Calu3 (cell line): Measurements from ENCODE around the gene STX3. TPM values are rescaled to one million over a fixed set of nuclear protein-coding genes. Genes with fewer than 3 reads are reported as not detected.
A peak's percentile ranks its signal among the peaks of the same experiment; 100 is the strongest.

Experiments used
- BruUV-seq: library from RNA; stranded (reverse); fragments of 400-500 nt; replicated peaks from 2 replicates; lab custom pipeline; 2021; lab: Mats Ljungman, UMichigan
- CTCF ChIA-PET: fragments of 300-600 bp; sonication (Branson Sonifier 250); formaldehyde crosslinking; loops from one replicate; lab custom pipeline; 2022; ENCODE audit warnings: antibody characterized with exemption; lab: Charles Lee
- DNase-seq: peaks from one replicate; pipeline ENCODE4 v3.0.0; 2022
- H3K27ac Mint-ChIP-seq: one replicate; pipeline ENCODE4 v1.8.0; 2022; ENCODE audit warnings: mixed read lengths; ENCODE audit not compliant: unreplicated experiment
- H3K27me3 Mint-ChIP-seq: one replicate; pipeline ENCODE4 v1.8.0; 2022; ENCODE audit warnings: mixed read lengths; ENCODE audit not compliant: unreplicated experiment
- H3K36me3 Mint-ChIP-seq: one replicate; pipeline ENCODE4 v1.8.0; 2022; ENCODE audit warnings: mild to moderate bottlenecking, moderate library complexity, mixed read lengths; ENCODE audit not compliant: insufficient read depth, unreplicated experiment
- H3K4me1 Mint-ChIP-seq: one replicate; pipeline ENCODE4 v1.8.0; 2022; ENCODE audit warnings: mild to moderate bottlenecking, low read depth, mixed read lengths; ENCODE audit not compliant: unreplicated experiment
- H3K4me3 Mint-ChIP-seq: one replicate; pipeline ENCODE4 v1.8.0; 2022; ENCODE audit warnings: mild to moderate bottlenecking, low read depth, moderate library complexity, mixed read lengths; ENCODE audit not compliant: unreplicated experiment
- H3K9me3 Mint-ChIP-seq: one replicate; pipeline ENCODE4 v1.8.0; 2022; ENCODE audit warnings: low read depth, mixed read lengths; ENCODE audit not compliant: unreplicated experiment
- CTCF ChIP-seq: fragments of 200-600 bp; IDR thresholded peaks from one replicate; pipeline ENCODE4 v1.8.0; 2022; ENCODE audit warnings: antibody characterized with exemption; ENCODE audit not compliant: unreplicated experiment
- intact Hi-C: fragments of 100-400 bp; cut with micrococcal nuclease; formaldehyde crosslinking; loops from one replicate; pipeline ENCODE4 v1.10.0; 2022; ENCODE audit not compliant: unreplicated experiment
- total RNA-seq: library from RNA; stranded (reverse); gene quantifications from 2 replicates; pipeline ENCODE4 v1.2.3, GENCODE V29; 2022

The STX3 gene
- total RNA-seq, 1 experiment from 2014 or later, result 50.1 TPM

- peak overlapping the region; percentile 85 for H3K27ac Mint-ChIP-seq
- BruUV-seq, result TSS peak; percentile 72
- intact Hi-C loops, result loop anchor here (1.0 to 10.0 kb wide), 3 partner anchors 33 to 160 kb away; no protein-coding TSS in a partner anchor
- peak overlapping the region; percentile 81 for H3K4me3 Mint-ChIP-seq
- CTCF ChIA-PET, result interaction anchor here (1.5 to 2.6 kb wide), 3 partner anchors 32 to 56 kb away, joined by 5 to 14 read pairs (median 12); partner anchors contain the start of gene MRPL16
- H3K9me3 Mint-ChIP-seq, result no peaks in the 10 kb centered on the region
- H3K4me1 Mint-ChIP-seq, result peaks cover 33% of the 10 kb centered on the region
- peaks cover 37% of the 10 kb centered on the region for H3K36me3 Mint-ChIP-seq
- H3K27me3 Mint-ChIP-seq, result no peaks in the 10 kb centered on the region
- peak; percentile 10 for DNase-seq
- no peak for TF ChIP-seq CTCF
Measured at GRCh38 chr11:59754494-59754858, 700 bp upstream of the STX3 start.

GRCh38 chr11:59755701-59756557, 753 bp downstream of the STX3 start:
- no peaks in the 10 kb centered on the region for H3K27me3 Mint-ChIP-seq
- peak overlapping the region; percentile 80 for H3K27ac Mint-ChIP-seq
- H3K9me3 Mint-ChIP-seq, result no peaks in the 10 kb centered on the region
- BruUV-seq, result no TSS peak
- H3K4me3 Mint-ChIP-seq, result peak overlapping the region; percentile 81
- DNase-seq, result peak; percentile 90
- peaks cover 48% of the 10 kb centered on the region for H3K4me1 Mint-ChIP-seq
- TF ChIP-seq CTCF, result no peak
- intact Hi-C loops, result loop anchor here (2.0 to 10.0 kb wide), 3 partner anchors 21 to 159 kb away; partner anchors contain the start of gene PATL1
- CTCF ChIA-PET, result interaction anchor here (0.5 to 2.6 kb wide), 8 partner anchors 21 to 495 kb away, joined by 3 to 14 read pairs (median 5); partner anchors contain the start of gene MRPL16
- peaks cover 43% of the 10 kb centered on the region for H3K36me3 Mint-ChIP-seq

- intact Hi-C loops, result loop anchor here (2.0 to 10.0 kb wide), 3 partner anchors 20 to 158 kb away; partner anchors contain the start of gene PATL1
- CTCF ChIA-PET, result interaction anchor here (1.3 kb wide), 1 partner anchor 38 kb away, joined by 3 read pairs; no protein-coding TSS in a partner anchor
- no peaks in the 10 kb centered on the region for H3K27me3 Mint-ChIP-seq
Measured at GRCh38 chr11:59756558-59756840, 1.3 kb downstream of the STX3 start.

GRCh38 chr11:59756845-59757244, 1.7 kb downstream of the STX3 start:
- no TSS peak for BruUV-seq
- peak; percentile 64 for DNase-seq
- TF ChIP-seq CTCF, result no peak
- CTCF ChIA-PET, result interaction anchor here (0.6 to 1.9 kb wide), 3 partner anchors 20 to 38 kb away, joined by 3 to 6 read pairs (median 3); no protein-coding TSS in a partner anchor
- Mint-ChIP-seq H3K27ac (peak overlapping the region; percentile 80), H3K27me3 (no peaks in the 10 kb centered on the region), H3K9me3 (no peaks in the 10 kb centered on the region), H3K4me3 (peak overlapping the region; percentile 81), H3K36me3 (peaks cover 47% of the 10 kb centered on the region), H3K4me1 (peaks cover 53% of the 10 kb centered on the region)
- intact Hi-C loops, result loop anchor here (2.0 to 10.0 kb wide), 3 partner anchors 20 to 158 kb away; partner anchors contain the start of gene PATL1

More at GRCh38 chr11:59756558-59756840, 1.3 kb downstream of the STX3 start:
- peak overlapping the region; percentile 80 for H3K27ac Mint-ChIP-seq
- peak overlapping the region; percentile 81 for H3K4me3 Mint-ChIP-seq
- TSS peak; percentile 42 for BruUV-seq
- H3K4me1 Mint-ChIP-seq, result peaks cover 53% of the 10 kb centered on the region
- TF ChIP-seq CTCF, result no peak
- peaks cover 47% of the 10 kb centered on the region for H3K36me3 Mint-ChIP-seq
- H3K9me3 Mint-ChIP-seq, result no peaks in the 10 kb centered on the region
- DNase-seq, result no peak
